GDM1 (cell line): ENCODE results near the gene CSGALNACT2.
"Not testable (repeated sequence)": the region's sequence is repeated elsewhere in the genome, so short reads cannot be mapped to it uniquely, and the experiment has no call there.

Source experiments
- DNase-seq: peaks from one replicate; lab custom pipeline; 2025; lab: John Stamatoyannopoulos, UW

Gene CSGALNACT2

GRCh38 chr10:43218206-43218950, 80.1 kb downstream of the CSGALNACT2 start:
- DNase-seq: no peak

GRCh38 chr10:43218951-43219837, 80.9 kb downstream of the CSGALNACT2 start:
- no peak for DNase-seq

- no peak for DNase-seq
Observed at GRCh38 chr10:43219848-43220247, 81.6 kb downstream of the CSGALNACT2 start.

- DNase-seq: not testable (repeated sequence)
Observed at GRCh38 chr10:43220251-43220650, 82.0 kb downstream of the CSGALNACT2 start.

- no peak for DNase-seq
Observed at GRCh38 chr10:43220657-43221418, 82.6 kb downstream of the CSGALNACT2 start.

GRCh38 chr10:43221419-43222209, 83.4 kb downstream of the CSGALNACT2 start:
- DNase-seq: no peak

GRCh38 chr10:43222210-43222720, 84.0 kb downstream of the CSGALNACT2 start:
- no peak for DNase-seq

GRCh38 chr10:43223056-43223455, 84.8 kb downstream of the CSGALNACT2 start:
- no peak for DNase-seq

GRCh38 chr10:43224321-43224720, 86.1 kb downstream of the CSGALNACT2 start:
- DNase-seq: no peak

GRCh38 chr10:43225004-43225786, 87.0 kb downstream of the CSGALNACT2 start:
- no peak for DNase-seq

GRCh38 chr10:43225787-43226153, 87.5 kb downstream of the CSGALNACT2 start:
- DNase-seq: no peak

GRCh38 chr10:43226441-43226840, 88.2 kb downstream of the CSGALNACT2 start:
- no peak for DNase-seq

- DNase-seq: no peak
Observed at GRCh38 chr10:43226851-43227845, 88.9 kb downstream of the CSGALNACT2 start.

- no peak for DNase-seq
Observed at GRCh38 chr10:43227911-43228782, 89.9 kb downstream of the CSGALNACT2 start.

- no peak for DNase-seq
Observed at GRCh38 chr10:43228783-43229207, 90.5 kb downstream of the CSGALNACT2 start.

GRCh38 chr10:43229208-43230061, 91.2 kb downstream of the CSGALNACT2 start:
- DNase-seq: no peak
